K562 (cell line): ENCODE results near the gene SNAI1.
A peak's percentile ranks its signal among the peaks of the same experiment; 100 is the strongest.
"Not testable (repeated sequence)": the region's sequence is repeated elsewhere in the genome, so short reads cannot be mapped to it uniquely, and the experiment has no call there.

Experiments
- JUNB ChIP-seq: fragments of 450-650 bp; formaldehyde crosslinking; conservative IDR thresholded peaks from 2 replicates; pipeline ENCODE4 v1.4.0; 2020; ENCODE audit warnings: mild to moderate bottlenecking
- POLR2A ChIP-seq: fragments of 450-650 bp; conservative IDR thresholded peaks from 2 replicates; pipeline ENCODE4 v1.6.1; 2016
- TCF7 ChIP-seq: sonication (generic); IDR thresholded peaks from 2 replicates; pipeline ENCODE4 v1.6.1; 2016; ENCODE audit warnings: antibody characterized with exemption, borderline replicate concordance
- TF ChIP-seq, protein P1 (sequence below): fragments of 450-650 bp; formaldehyde crosslinking; IDR thresholded peaks from 2 replicates; pipeline ENCODE4 v1.4.0; 2020; ENCODE audit warnings: mild to moderate bottlenecking, mixed read lengths
- TF ChIP-seq, protein P2 (sequence below), 3 experiments: IDR thresholded peaks in 2 of 3; conservative IDR thresholded peaks in 1 of 3; 2 replicates each; pipeline ENCODE4 v1.5.1; 2011 to 2012; ENCODE audit warnings: low read length in 3 of 3, mild to moderate bottlenecking in 3 of 3, control low read depth in 2 of 3, improper control_type of control experiment in 1 of 3, inconsistent platforms in 1 of 3, low read depth in 1 of 3, mixed read lengths in 1 of 3, moderate library complexity in 1 of 3; ENCODE audit not compliant: insufficient read depth in 2 of 3
- TF ChIP-seq, protein P3 (sequence below): sonication (generic); formaldehyde crosslinking; IDR thresholded peaks from 2 replicates; pipeline ENCODE4 v1.8.0; 2022; ENCODE audit warnings: mild to moderate bottlenecking, missing genetic modification reagents, borderline replicate concordance

DNA sequence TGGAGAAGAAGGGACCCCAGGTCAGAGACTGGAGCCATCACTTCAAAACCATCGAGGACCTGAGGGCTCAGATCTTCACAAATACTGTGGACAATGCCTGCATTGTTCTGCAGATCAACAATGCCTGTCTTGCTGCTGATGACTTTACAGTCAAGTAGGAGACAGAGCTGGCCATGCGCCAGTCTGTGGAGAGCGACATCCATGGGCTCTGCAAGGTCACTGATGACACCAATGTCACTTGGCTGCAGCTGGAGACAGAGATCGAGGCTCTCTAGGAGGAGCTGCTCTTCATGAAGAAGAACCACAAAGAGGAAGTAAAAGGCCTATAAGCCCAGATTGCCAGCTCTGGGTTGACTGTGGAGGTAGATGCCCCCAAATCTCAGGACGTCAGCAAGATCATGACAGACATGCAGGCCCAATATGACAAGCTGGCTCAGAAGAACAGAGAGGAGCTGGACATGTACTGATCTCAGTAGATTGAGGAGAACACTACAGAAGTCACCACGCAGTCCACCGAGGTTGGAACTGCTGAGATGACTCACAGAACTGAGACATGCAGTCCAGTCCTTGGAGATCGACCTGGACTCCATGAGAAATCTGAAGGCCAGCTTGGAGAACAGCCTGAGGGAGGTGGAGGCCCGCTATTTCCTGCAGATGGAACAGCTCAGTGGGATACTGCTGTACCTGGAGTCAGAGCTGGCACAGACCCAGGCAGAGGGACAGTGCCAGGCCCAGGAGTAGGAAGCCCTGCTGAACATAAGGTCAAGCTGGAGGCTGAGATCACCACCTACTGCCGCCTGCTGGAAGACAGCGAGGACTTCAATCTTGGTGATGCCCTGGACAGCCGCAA lies 25.5 kb upstream of the SNAI1 start:
- TF ChIP-seq, protein P1, sequence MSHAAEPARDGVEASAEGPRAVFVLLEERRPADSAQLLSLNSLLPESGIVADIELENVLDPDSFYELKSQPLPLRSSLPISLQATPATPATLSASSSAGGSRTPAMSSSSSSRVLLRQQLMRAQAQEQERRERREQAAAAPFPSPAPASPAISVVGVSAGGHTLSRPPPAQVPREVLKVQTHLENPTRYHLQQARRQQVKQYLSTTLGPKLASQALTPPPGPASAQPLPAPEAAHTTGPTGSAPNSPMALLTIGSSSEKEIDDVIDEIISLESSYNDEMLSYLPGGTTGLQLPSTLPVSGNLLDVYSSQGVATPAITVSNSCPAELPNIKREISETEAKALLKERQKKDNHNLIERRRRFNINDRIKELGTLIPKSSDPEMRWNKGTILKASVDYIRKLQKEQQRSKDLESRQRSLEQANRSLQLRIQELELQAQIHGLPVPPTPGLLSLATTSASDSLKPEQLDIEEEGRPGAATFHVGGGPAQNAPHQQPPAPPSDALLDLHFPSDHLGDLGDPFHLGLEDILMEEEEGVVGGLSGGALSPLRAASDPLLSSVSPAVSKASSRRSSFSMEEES = not testable (repeated sequence)
- TF ChIP-seq, protein P2, sequence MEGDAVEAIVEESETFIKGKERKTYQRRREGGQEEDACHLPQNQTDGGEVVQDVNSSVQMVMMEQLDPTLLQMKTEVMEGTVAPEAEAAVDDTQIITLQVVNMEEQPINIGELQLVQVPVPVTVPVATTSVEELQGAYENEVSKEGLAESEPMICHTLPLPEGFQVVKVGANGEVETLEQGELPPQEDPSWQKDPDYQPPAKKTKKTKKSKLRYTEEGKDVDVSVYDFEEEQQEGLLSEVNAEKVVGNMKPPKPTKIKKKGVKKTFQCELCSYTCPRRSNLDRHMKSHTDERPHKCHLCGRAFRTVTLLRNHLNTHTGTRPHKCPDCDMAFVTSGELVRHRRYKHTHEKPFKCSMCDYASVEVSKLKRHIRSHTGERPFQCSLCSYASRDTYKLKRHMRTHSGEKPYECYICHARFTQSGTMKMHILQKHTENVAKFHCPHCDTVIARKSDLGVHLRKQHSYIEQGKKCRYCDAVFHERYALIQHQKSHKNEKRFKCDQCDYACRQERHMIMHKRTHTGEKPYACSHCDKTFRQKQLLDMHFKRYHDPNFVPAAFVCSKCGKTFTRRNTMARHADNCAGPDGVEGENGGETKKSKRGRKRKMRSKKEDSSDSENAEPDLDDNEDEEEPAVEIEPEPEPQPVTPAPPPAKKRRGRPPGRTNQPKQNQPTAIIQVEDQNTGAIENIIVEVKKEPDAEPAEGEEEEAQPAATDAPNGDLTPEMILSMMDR (IDR thresholded peaks at IDR 0.05 in 2 of 3, conservative IDR thresholded peaks at IDR 0.05 in 1 of 3; ENCODE audit: insufficient read depth in 2 of 3, low read depth in 1 of 3, low read length in 3 of 3) = peak in 1 of 3 experiments; percentile 7; a peak in 2 of 6 replicates
- TF ChIP-seq POLR2A, TCF7, JUNB: not testable (repeated sequence)
- TF ChIP-seq, protein P3, sequence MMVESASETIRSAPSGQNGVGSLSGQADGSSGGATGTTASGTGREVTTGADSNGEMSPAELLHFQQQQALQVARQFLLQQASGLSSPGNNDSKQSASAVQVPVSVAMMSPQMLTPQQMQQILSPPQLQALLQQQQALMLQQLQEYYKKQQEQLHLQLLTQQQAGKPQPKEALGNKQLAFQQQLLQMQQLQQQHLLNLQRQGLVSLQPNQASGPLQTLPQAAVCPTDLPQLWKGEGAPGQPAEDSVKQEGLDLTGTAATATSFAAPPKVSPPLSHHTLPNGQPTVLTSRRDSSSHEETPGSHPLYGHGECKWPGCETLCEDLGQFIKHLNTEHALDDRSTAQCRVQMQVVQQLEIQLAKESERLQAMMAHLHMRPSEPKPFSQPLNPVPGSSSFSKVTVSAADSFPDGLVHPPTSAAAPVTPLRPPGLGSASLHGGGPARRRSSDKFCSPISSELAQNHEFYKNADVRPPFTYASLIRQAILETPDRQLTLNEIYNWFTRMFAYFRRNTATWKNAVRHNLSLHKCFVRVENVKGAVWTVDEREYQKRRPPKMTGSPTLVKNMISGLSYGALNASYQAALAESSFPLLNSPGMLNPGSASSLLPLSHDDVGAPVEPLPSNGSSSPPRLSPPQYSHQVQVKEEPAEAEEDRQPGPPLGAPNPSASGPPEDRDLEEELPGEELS (CRISPR knock-in tag) = not testable (repeated sequence)
